HepG2 (cell line): ENCODE measurements around the gene MNAT1. TPM values are rescaled to one million over a fixed set of nuclear protein-coding genes. Genes with fewer than 3 reads are reported as not detected.

Experiments used
- CREB3 ChIP-seq: sonication (generic); formaldehyde crosslinking; IDR thresholded peaks from 2 replicates; pipeline ENCODE4 v1.5.0; 2020; ENCODE audit warnings: missing genetic modification reagents
- GPBP1L1 ChIP-seq: sonication (generic); formaldehyde crosslinking; IDR thresholded peaks from 2 replicates; pipeline ENCODE4 v1.5.0; 2020; ENCODE audit warnings: mild to moderate bottlenecking, missing genetic modification reagents
- HNRNPLL ChIP-seq: fragments of 200-400 bp; formaldehyde crosslinking; IDR thresholded peaks from 2 replicates; pipeline ENCODE4 v1.6.1; 2017; ENCODE audit warnings: mild to moderate bottlenecking, low read depth, low read length; ENCODE audit not compliant: poor library complexity, severe bottlenecking
- NR1H2 ChIP-seq: sonication (generic); formaldehyde crosslinking; IDR thresholded peaks from 2 replicates; pipeline ENCODE4 v1.8.1; 2022; ENCODE audit warnings: low read depth, missing genetic modification reagents, borderline replicate concordance
- PREB ChIP-seq: sonication (generic); formaldehyde crosslinking; IDR thresholded peaks from 2 replicates; pipeline ENCODE4 v1.4.0; 2020; ENCODE audit warnings: missing genetic modification reagents
- PTBP1 ChIP-seq: fragments of 200-400 bp; formaldehyde crosslinking; IDR thresholded peaks from 2 replicates; pipeline ENCODE4 v1.6.1; 2018; ENCODE audit warnings: low read length, low read depth; ENCODE audit not compliant: poor library complexity, severe bottlenecking
- RXRB ChIP-seq: IDR thresholded peaks from 2 replicates; pipeline ENCODE4 v1.6.1; 2016; ENCODE audit warnings: borderline replicate concordance, missing genetic modification reagents, missing compliant biosample characterization
- SOX6 ChIP-seq, 2 experiments: fragments of 450-650 bp in 1 of 2; sonication (generic) in 1 of 2; formaldehyde crosslinking in 1 of 2; IDR thresholded peaks; 2 replicates each; pipeline versions ENCODE4 v1.4.0 to v1.6.1; 2017 to 2020; ENCODE audit warnings: antibody characterized with exemption in 1 of 2, mild to moderate bottlenecking in 1 of 2, missing genetic modification reagents in 1 of 2
- THAP8 ChIP-seq: sonication (generic); formaldehyde crosslinking; IDR thresholded peaks from 2 replicates; pipeline ENCODE4 v1.5.1; 2020; ENCODE audit warnings: missing genetic modification reagents, mild to moderate bottlenecking, borderline replicate concordance
- ZBTB4 ChIP-seq: sonication (generic); formaldehyde crosslinking; IDR thresholded peaks from 2 replicates; pipeline ENCODE4 v1.4.0; 2020; ENCODE audit warnings: missing genetic modification reagents, mild to moderate bottlenecking, borderline replicate concordance
- ZBTB44 ChIP-seq: sonication (generic); formaldehyde crosslinking; IDR thresholded peaks from 2 replicates; pipeline ENCODE4 v1.4.0; 2020; ENCODE audit warnings: missing genetic modification reagents
- ZNF546 ChIP-seq: sonication (generic); formaldehyde crosslinking; conservative IDR thresholded peaks from 2 replicates; pipeline ENCODE4 v1.8.1; 2023; ENCODE audit warnings: mild to moderate bottlenecking, missing genetic modification reagents
- ZNF691 ChIP-seq: sonication (generic); formaldehyde crosslinking; IDR thresholded peaks from 2 replicates; pipeline ENCODE4 v1.4.0; 2020; ENCODE audit warnings: missing genetic modification reagents, low read depth, mild to moderate bottlenecking, borderline replicate concordance
- polyA plus RNA-seq, 8 experiments: library from polyadenylated mRNA; depleted of rRNA in 3 of 8; stranded (reverse) in 7 of 8; unstranded in 1 of 8; fragments of >200 nt; fragmentation: Illumina TruSeq in 4 of 8; extraction: Trizol in 4 of 8; gene quantifications; 2 replicates each; pipeline versions ENCODE4 v1.2.1 to v1.2.3, GENCODE V29; 2011 to 2016; ENCODE audit warnings: low read depth in 4 of 8, missing spikeins in 1 of 8, mixed read lengths in 1 of 8; ENCODE audit not compliant: insufficient read depth in 1 of 8
- total RNA-seq, 5 experiments: library from RNA; depleted of rRNA; stranded (reverse); fragments of >200 nt; fragmentation: Illumina TruSeq; extraction: Trizol; gene quantifications; 2 replicates each; pipeline ENCODE4 v1.2.3, GENCODE V29; 2016; ENCODE audit warnings: low read depth in 1 of 5

The MNAT1 gene
- total and polyA plus RNA-seq, 2 of the 13 experiments (the other 11 are each of a cell fraction or from before 2014, with no cell fraction given) = 49.2 to 94.8 TPM

- TF ChIP-seq ZBTB44 (peak; percentile 67; the same call in 1 of the 2 replicates), PTBP1 (no peak), ZBTB4 (peak; percentile 79), SOX6 (IDR thresholded peaks at IDR 0.05) (no peak), SOX6 (CRISPR knock-in tag; IDR thresholded peaks at IDR 0.05) (peak; percentile 65), ZNF691 (CRISPR knock-in tag) (peak; percentile 96), ZNF546 (no peak), GPBP1L1 (CRISPR knock-in tag) (no peak), NR1H2 (no peak), CREB3 (no peak), PREB (CRISPR knock-in tag) (no peak), THAP8 (CRISPR knock-in tag) (0 out of 2 replicates have a peak, but pooled peaks have one; percentile 42), HNRNPLL (peak; percentile 40), RXRB (CRISPR knock-in tag) (peak; percentile 83; the same call in 1 of the 2 replicates)
Measured at GRCh38 chr14:60734465-60735242, at the start of gene MNAT1 (continued).
